Liver (tissue), 9 donors: ENCODE results near the gene EML1. TPM values are rescaled to one million over a fixed set of nuclear protein-coding genes. Genes with fewer than 3 reads are reported as not detected.

Experiments used
- DNase-seq: peaks from one replicate; pipeline ENCODE4 v3.0.0-alpha.2; 2017; ENCODE audit warnings: low spot score
- H3K27ac ChIP-seq, 2 donors: one replicate each; pipeline ENCODE4 v1.7.0; 2013; ENCODE audit warnings: inconsistent platforms in 2 of 2, low read length in 2 of 2, control low read depth in 1 of 2, low read depth in 1 of 2, mild to moderate bottlenecking in 1 of 2
- H3K27me3 ChIP-seq, 4 donors: one replicate each; pipeline versions ENCODE4 v1.6.1 to v1.7.0; 2013; ENCODE audit warnings: low read length in 3 of 4, inconsistent platforms in 1 of 4, mild to moderate bottlenecking in 1 of 4, moderate library complexity in 1 of 4; ENCODE audit not compliant: control insufficient read depth in 4 of 4, insufficient read depth in 4 of 4
- H3K36me3 ChIP-seq, 4 donors: one replicate each; pipeline versions ENCODE4 v1.6.1 to v1.7.0; 2013; ENCODE audit warnings: low read length in 3 of 4, mild to moderate bottlenecking in 3 of 4, low read depth in 1 of 4, moderate library complexity in 1 of 4; ENCODE audit not compliant: control insufficient read depth in 4 of 4, insufficient read depth in 3 of 4
- H3K4me1 ChIP-seq, 4 donors: one replicate each; pipeline versions ENCODE4 v1.6.1 to v1.7.0; 2013; ENCODE audit warnings: low read length in 3 of 4, mild to moderate bottlenecking in 3 of 4, moderate library complexity in 1 of 4; ENCODE audit not compliant: control insufficient read depth in 4 of 4, insufficient read depth in 4 of 4
- H3K4me3 ChIP-seq, 3 donors: one replicate each; pipeline versions ENCODE4 v1.6.1 to v1.7.0; 2013; ENCODE audit warnings: low read length in 3 of 3, control low read depth in 1 of 3, low read depth in 1 of 3, mild to moderate bottlenecking in 1 of 3
- H3K9ac ChIP-seq, 2 donors: one replicate each; pipeline ENCODE4 v1.7.0; 2013; ENCODE audit warnings: low read length in 2 of 2, mild to moderate bottlenecking in 2 of 2, moderate library complexity in 2 of 2, control low read depth in 1 of 2, low read depth in 1 of 2
- H3K9me3 ChIP-seq, 4 donors: one replicate each; pipeline versions ENCODE4 v1.6.1 to v1.7.0; 2013; ENCODE audit warnings: low read length in 3 of 4; ENCODE audit not compliant: control insufficient read depth in 4 of 4
- EGR1 ChIP-seq, 2 donors: IDR thresholded peaks; 2 replicates each; pipeline ENCODE4 v1.6.1; 2016 to 2018; ENCODE audit warnings: antibody characterized with exemption in 2 of 2, low read depth in 2 of 2
- FOXA1 ChIP-seq: IDR thresholded peaks from 2 replicates; pipeline ENCODE4 v1.6.1; 2016; ENCODE audit warnings: antibody characterized with exemption
- FOXA2 ChIP-seq: IDR thresholded peaks from 2 replicates; pipeline ENCODE4 v1.6.1; 2016; ENCODE audit warnings: antibody characterized with exemption
- HNF4A ChIP-seq, 2 donors: conservative IDR thresholded peaks; 2 replicates each; pipeline ENCODE4 v1.6.1; 2016; ENCODE audit warnings: antibody characterized with exemption in 2 of 2, mild to moderate bottlenecking in 2 of 2
- HNF4G ChIP-seq: IDR thresholded peaks from 2 replicates; pipeline ENCODE4 v1.6.1; 2016; ENCODE audit warnings: antibody characterized with exemption
- JUND ChIP-seq, 2 donors: IDR thresholded peaks; 2 replicates each; pipeline ENCODE4 v1.6.1; 2016; ENCODE audit warnings: antibody characterized with exemption in 2 of 2
- NR2F2 ChIP-seq: IDR thresholded peaks from 2 replicates; pipeline ENCODE4 v1.6.1; 2016; ENCODE audit warnings: antibody characterized with exemption
- RAD21 ChIP-seq, 2 donors: IDR thresholded peaks; 2 replicates each; pipeline ENCODE4 v1.6.1; 2016; ENCODE audit warnings: antibody characterized with exemption in 2 of 2, mild to moderate bottlenecking in 2 of 2
- RXRA ChIP-seq, 2 donors: IDR thresholded peaks; 2 replicates each; pipeline ENCODE4 v1.6.1; 2017 to 2018; ENCODE audit warnings: antibody characterized with exemption in 2 of 2, mild to moderate bottlenecking in 1 of 2
- SP1 ChIP-seq: IDR thresholded peaks from 2 replicates; pipeline ENCODE4 v1.6.1; 2018; ENCODE audit warnings: antibody characterized with exemption, mild to moderate bottlenecking
- TAF1 ChIP-seq: conservative IDR thresholded peaks from 2 replicates; pipeline ENCODE4 v1.6.1; 2016; ENCODE audit warnings: antibody characterized with exemption, mild to moderate bottlenecking
- YY1 ChIP-seq: IDR thresholded peaks from 2 replicates; pipeline ENCODE4 v1.6.1; 2016; ENCODE audit warnings: antibody characterized with exemption, mild to moderate bottlenecking
- WGBS: extraction: QIAGEN DNeasy Blood & Tissue Kit; methylation state at CpG from one replicate; pipeline ENCODE4 v1.1.7; 2013; 5-methylcytosine and 5-hydroxymethylcytosine counted together
- polyA plus RNA-seq, 2 donors: library from polyadenylated mRNA; stranded (reverse) in 1 of 2; unstranded in 1 of 2; fragments of 200-250 nt in 1 of 2; fragments of >200 nt in 1 of 2; fragmentation: Nextera tagmentation in 1 of 2; extraction: Ambion mirVana in 1 of 2; gene quantifications; one replicate each; pipeline versions ENCODE4 v1.2.1 to v1.2.3, GENCODE V29; 2013 to 2015
- total RNA-seq, 2 donors: library from RNA; depleted of rRNA; stranded (reverse); fragments of >200 nt; gene quantifications; one replicate each; pipeline ENCODE4 v1.2.3, GENCODE V29; 2014
- TF ChIP-seq, protein P1 (sequence below): fragments of 150-350 bp; IDR thresholded peaks from 2 replicates; pipeline ENCODE4 v1.5.1; 2017; ENCODE audit warnings: improper control_type of control experiment, low read depth, low read length; ENCODE audit not compliant: missing input control
- TF ChIP-seq, protein P2 (sequence below): IDR thresholded peaks from 2 replicates; pipeline ENCODE4 v1.6.1; 2016; ENCODE audit warnings: antibody characterized with exemption
- TF ChIP-seq, protein P3 (sequence below): IDR thresholded peaks from 2 replicates; pipeline ENCODE4 v1.6.1; 2016; ENCODE audit warnings: antibody characterized with exemption
- TF ChIP-seq, protein P4 (sequence below): IDR thresholded peaks from 2 replicates; pipeline ENCODE4 v1.6.1; 2016; ENCODE audit warnings: antibody characterized with exemption, mild to moderate bottlenecking
- donor health status: healthy.
- donor health status: healthy.
- donor health status: healthy.
- donor health status: healthy.
- donor health status: healthy.

Gene EML1
- total and polyA plus RNA-seq, 4 donors = 2.7 to 14.6 (median 4.6) TPM

DNA sequence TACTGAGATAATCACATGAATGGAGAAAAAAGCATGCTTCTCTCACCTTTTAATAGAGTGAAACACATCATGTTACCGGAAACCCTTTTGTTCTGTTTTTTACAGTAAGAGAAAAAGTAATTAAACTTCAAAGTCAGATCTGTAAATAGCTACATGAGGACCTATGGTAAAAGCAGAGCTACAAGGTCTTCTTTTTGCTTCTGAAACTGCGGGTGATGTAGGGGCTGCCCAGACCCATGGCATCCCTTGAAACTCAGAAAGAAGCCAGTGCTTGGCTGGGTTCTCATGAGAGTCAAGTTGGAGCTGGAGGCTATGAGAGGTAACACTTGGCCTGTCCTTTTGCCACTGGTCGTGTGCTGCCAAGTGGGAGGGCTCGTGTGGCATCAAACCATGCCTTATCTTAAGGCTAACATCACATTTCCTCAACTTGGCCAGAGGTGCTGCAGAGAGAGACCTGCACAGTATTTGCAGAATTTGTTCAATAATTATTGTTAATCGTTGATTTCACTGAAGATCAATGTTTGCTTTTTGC is 47.6 kb downstream of the EML1 start:
- 67% methylated on average over 5 of the region's 5 CpGs for WGBS
- Histone ChIP-seq H3K9ac (no peak overlapping the region), H3K4me3 (no peak overlapping the region), H3K36me3 (no peaks in the 10 kb centered on the region), H3K9me3 (no peaks in the 10 kb centered on the region), H3K4me1 (no peaks in the 10 kb centered on the region), H3K27me3 (no peaks in the 10 kb centered on the region), H3K27ac (no peak overlapping the region)
- TF ChIP-seq JUND (IDR thresholded peaks at IDR 0.05) = no peak
- no peak for TF ChIP-seq YY1
- no peak for TF ChIP-seq FOXA2
- TF ChIP-seq FOXA1 = no peak
- DNase-seq = no peak

DNA sequence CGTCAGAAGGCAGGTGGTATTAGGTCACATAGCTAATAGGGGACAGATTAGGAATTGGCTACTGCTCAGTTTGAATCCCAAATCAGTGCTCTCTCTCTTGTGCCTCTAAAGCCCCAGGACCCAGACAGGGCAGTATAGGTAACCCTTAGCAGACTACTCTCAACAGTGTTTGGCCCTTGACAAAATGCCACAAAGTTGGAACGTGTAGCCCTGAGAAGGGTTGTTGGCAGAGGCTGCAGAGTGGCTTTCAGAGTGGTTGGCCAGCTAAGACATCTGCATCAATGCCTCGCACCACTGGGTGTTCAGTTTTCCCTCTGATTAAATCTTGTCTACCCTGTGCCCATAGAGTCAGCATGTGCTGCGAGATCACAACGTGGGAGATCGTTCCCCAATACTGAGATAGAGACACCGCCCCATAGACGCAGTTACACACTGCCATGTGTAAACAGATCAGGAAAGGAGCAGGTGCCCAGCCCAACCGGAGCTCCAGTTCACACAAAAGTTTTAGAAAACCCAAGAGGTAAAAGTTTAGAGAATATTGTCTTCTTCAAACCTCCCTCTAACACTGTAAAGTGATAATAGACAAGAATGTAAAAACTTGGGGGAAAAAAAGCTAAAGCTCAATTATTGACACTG is 48.3 kb downstream of the EML1 start:
- H3K9ac ChIP-seq = no peak overlapping the region
- no peaks in the 10 kb centered on the region for H3K27me3 ChIP-seq
- no peak overlapping the region for H3K27ac ChIP-seq
- no peak for DNase-seq
- WGBS = 68% methylated on average over 9 of the region's 9 CpGs
- H3K36me3 ChIP-seq = no peaks in the 10 kb centered on the region
- no peak overlapping the region for H3K4me3 ChIP-seq
- no peak for TF ChIP-seq RAD21 (IDR thresholded peaks at IDR 0.05)
- no peak for TF ChIP-seq TAF1
- no peak for TF ChIP-seq HNF4G
- TF ChIP-seq, protein P1, sequence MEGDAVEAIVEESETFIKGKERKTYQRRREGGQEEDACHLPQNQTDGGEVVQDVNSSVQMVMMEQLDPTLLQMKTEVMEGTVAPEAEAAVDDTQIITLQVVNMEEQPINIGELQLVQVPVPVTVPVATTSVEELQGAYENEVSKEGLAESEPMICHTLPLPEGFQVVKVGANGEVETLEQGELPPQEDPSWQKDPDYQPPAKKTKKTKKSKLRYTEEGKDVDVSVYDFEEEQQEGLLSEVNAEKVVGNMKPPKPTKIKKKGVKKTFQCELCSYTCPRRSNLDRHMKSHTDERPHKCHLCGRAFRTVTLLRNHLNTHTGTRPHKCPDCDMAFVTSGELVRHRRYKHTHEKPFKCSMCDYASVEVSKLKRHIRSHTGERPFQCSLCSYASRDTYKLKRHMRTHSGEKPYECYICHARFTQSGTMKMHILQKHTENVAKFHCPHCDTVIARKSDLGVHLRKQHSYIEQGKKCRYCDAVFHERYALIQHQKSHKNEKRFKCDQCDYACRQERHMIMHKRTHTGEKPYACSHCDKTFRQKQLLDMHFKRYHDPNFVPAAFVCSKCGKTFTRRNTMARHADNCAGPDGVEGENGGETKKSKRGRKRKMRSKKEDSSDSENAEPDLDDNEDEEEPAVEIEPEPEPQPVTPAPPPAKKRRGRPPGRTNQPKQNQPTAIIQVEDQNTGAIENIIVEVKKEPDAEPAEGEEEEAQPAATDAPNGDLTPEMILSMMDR = no peak
- no peak for TF ChIP-seq HNF4A (conservative IDR thresholded peaks at IDR 0.05)
- TF ChIP-seq, protein P2, sequence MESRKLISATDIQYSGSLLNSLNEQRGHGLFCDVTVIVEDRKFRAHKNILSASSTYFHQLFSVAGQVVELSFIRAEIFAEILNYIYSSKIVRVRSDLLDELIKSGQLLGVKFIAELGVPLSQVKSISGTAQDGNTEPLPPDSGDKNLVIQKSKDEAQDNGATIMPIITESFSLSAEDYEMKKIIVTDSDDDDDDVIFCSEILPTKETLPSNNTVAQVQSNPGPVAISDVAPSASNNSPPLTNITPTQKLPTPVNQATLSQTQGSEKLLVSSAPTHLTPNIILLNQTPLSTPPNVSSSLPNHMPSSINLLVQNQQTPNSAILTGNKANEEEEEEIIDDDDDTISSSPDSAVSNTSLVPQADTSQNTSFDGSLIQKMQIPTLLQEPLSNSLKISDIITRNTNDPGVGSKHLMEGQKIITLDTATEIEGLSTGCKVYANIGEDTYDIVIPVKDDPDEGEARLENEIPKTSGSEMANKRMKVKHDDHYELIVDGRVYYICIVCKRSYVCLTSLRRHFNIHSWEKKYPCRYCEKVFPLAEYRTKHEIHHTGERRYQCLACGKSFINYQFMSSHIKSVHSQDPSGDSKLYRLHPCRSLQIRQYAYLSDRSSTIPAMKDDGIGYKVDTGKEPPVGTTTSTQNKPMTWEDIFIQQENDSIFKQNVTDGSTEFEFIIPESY = no peak
- no peak for TF ChIP-seq JUND (IDR thresholded peaks at IDR 0.05)
- no peak for TF ChIP-seq SP1
- no peak for TF ChIP-seq YY1
- no peak for TF ChIP-seq NR2F2
- TF ChIP-seq FOXA2 = no peak
- TF ChIP-seq EGR1 (IDR thresholded peaks at IDR 0.05; ENCODE audit: low read depth in 2 of 2) = no peak
- TF ChIP-seq, protein P3, sequence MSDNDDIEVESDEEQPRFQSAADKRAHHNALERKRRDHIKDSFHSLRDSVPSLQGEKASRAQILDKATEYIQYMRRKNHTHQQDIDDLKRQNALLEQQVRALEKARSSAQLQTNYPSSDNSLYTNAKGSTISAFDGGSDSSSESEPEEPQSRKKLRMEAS = no peak
- no peaks in the 10 kb centered on the region for H3K9me3 ChIP-seq
- H3K4me1 ChIP-seq = no peaks in the 10 kb centered on the region

DNA sequence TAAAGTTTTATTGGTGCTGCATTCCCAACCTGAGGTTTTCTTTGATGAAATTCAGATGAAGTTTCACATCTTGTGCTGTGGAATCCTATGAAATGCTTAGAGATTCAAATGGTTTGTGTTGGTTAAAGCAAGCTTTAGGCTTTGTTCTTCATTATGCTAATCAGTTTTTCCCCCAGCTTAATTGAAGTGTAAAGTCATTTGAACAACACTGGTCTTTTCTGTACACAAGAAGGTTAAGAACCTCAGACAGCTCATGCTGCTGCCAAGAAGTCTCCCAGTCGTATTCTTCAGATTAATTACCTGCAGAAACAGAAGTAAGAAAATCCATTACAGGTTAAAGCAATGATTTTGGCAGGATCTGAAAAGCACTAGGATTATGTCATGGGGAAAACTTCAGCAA is 48.9 kb downstream of the EML1 start:
- H3K9ac ChIP-seq = no peak overlapping the region
- no peak overlapping the region for H3K4me3 ChIP-seq
- H3K27ac ChIP-seq = no peak overlapping the region
- H3K36me3 ChIP-seq = no peaks in the 10 kb centered on the region
- no peaks in the 10 kb centered on the region for H3K4me1 ChIP-seq
- WGBS = 69% methylated on average over 1 of the region's 1 CpG
- peaks cover 0 to 5% (median 0%) of the 10 kb centered on the region in 4 donors for H3K9me3 ChIP-seq
- no peaks in the 10 kb centered on the region for H3K27me3 ChIP-seq
- DNase-seq = no peak
- TF ChIP-seq FOXA2 (no peak), RXRA (IDR thresholded peaks at IDR 0.05) (no peak), NR2F2 (no peak)
- TF ChIP-seq, protein P4, sequence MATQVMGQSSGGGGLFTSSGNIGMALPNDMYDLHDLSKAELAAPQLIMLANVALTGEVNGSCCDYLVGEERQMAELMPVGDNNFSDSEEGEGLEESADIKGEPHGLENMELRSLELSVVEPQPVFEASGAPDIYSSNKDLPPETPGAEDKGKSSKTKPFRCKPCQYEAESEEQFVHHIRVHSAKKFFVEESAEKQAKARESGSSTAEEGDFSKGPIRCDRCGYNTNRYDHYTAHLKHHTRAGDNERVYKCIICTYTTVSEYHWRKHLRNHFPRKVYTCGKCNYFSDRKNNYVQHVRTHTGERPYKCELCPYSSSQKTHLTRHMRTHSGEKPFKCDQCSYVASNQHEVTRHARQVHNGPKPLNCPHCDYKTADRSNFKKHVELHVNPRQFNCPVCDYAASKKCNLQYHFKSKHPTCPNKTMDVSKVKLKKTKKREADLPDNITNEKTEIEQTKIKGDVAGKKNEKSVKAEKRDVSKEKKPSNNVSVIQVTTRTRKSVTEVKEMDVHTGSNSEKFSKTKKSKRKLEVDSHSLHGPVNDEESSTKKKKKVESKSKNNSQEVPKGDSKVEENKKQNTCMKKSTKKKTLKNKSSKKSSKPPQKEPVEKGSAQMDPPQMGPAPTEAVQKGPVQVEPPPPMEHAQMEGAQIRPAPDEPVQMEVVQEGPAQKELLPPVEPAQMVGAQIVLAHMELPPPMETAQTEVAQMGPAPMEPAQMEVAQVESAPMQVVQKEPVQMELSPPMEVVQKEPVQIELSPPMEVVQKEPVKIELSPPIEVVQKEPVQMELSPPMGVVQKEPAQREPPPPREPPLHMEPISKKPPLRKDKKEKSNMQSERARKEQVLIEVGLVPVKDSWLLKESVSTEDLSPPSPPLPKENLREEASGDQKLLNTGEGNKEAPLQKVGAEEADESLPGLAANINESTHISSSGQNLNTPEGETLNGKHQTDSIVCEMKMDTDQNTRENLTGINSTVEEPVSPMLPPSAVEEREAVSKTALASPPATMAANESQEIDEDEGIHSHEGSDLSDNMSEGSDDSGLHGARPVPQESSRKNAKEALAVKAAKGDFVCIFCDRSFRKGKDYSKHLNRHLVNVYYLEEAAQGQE = no peak
- TF ChIP-seq, protein P2 = no peak
